CD4-positive, CD25-positive, alpha-beta regulatory T cell (primary cell): ENCODE results near the gene GMPR2. TPM values are rescaled to one million over a fixed set of nuclear protein-coding genes. Genes with fewer than 3 reads are reported as not detected.

ENCODE experiments used
- ATAC-seq, 2 donors: fragments of 150-1000 bp; cut with Tn5 transposase; one replicate each; pipeline ENCODE4 v1.10.0; 2021; ENCODE audit warnings: low read depth in 2 of 2, moderate number of reproducible peaks in 2 of 2, moderate library complexity in 1 of 2
- DNase-seq, 3 donors: peaks; one replicate each; pipeline versions ENCODE4 v3.0.0 to v3.0.0-alpha.2; 2012 to 2022; ENCODE audit warnings: mixed read lengths in 1 of 3
- H3K27ac ChIP-seq: one replicate; pipeline ENCODE4 v1.7.0; 2013; ENCODE audit warnings: mild to moderate bottlenecking, low read length; ENCODE audit not compliant: insufficient read depth, poor library complexity, severe bottlenecking
- H3K27me3 ChIP-seq: one replicate; pipeline ENCODE4 v1.7.0; 2013; ENCODE audit warnings: low read length; ENCODE audit not compliant: control insufficient read depth, insufficient read depth
- H3K36me3 ChIP-seq: one replicate; pipeline ENCODE4 v1.7.0; 2013; ENCODE audit warnings: mild to moderate bottlenecking, low read length, moderate library complexity; ENCODE audit not compliant: control insufficient read depth, insufficient read depth
- H3K4me1 ChIP-seq: 2 replicates; pipeline ENCODE4 v1.7.0; 2013; ENCODE audit warnings: mild to moderate bottlenecking, low read length; ENCODE audit not compliant: insufficient read depth, control insufficient read depth, poor library complexity, severe bottlenecking
- H3K4me3 ChIP-seq: one replicate; pipeline ENCODE4 v1.7.0; 2013; ENCODE audit warnings: low read depth, mild to moderate bottlenecking, low read length, moderate library complexity
- H3K9me3 ChIP-seq, 2 experiments: 1 replicate in 1 of 2; 2 replicates in 1 of 2; pipeline ENCODE4 v1.7.0; 2013; ENCODE audit warnings: low read length in 2 of 2, mild to moderate bottlenecking in 1 of 2, moderate library complexity in 1 of 2; ENCODE audit not compliant: control insufficient read depth in 2 of 2
- H3K27ac Mint-ChIP-seq, 3 donors: one replicate each; pipeline ENCODE4 v1.8.0; 2020 to 2022; ENCODE audit warnings: mild to moderate bottlenecking in 3 of 3, mixed read lengths in 3 of 3, moderate library complexity in 2 of 3
- H3K27me3 Mint-ChIP-seq: one replicate; pipeline ENCODE4 v1.8.0; 2022; ENCODE audit warnings: mild to moderate bottlenecking, mixed read lengths
- H3K36me3 Mint-ChIP-seq: one replicate; pipeline ENCODE4 v1.8.0; 2020; ENCODE audit warnings: mixed read lengths
- H3K4me1 Mint-ChIP-seq, 4 donors: one replicate each; pipeline ENCODE4 v1.8.0; 2020 to 2022; ENCODE audit warnings: mixed read lengths in 4 of 4, mild to moderate bottlenecking in 1 of 4
- H3K4me3 Mint-ChIP-seq, 4 donors: one replicate each; pipeline ENCODE4 v1.8.0; 2020 to 2022; ENCODE audit warnings: mild to moderate bottlenecking in 4 of 4, mixed read lengths in 4 of 4, moderate library complexity in 3 of 4
- H3K9me3 Mint-ChIP-seq, 7 donors: one replicate each; pipeline ENCODE4 v1.8.0; 2020 to 2022; ENCODE audit warnings: mixed read lengths in 7 of 7, mild to moderate bottlenecking in 3 of 7, moderate library complexity in 2 of 7
- polyA plus RNA-seq, 4 donors: library from polyadenylated mRNA; unstranded; fragments of 300-500 nt; fragmentation: Illumina TruSeq; gene quantifications; one replicate each; pipeline ENCODE4 v1.2.3, GENCODE V29; 2021
- total RNA-seq: library from RNA; stranded (reverse); gene quantifications from one replicate; pipeline ENCODE4 v1.2.3, GENCODE V29; 2022

The GMPR2 gene
- total and polyA plus RNA-seq, 5 donors from 2014 or later: 49.0 to 117 (median 111) TPM

- DNase-seq: no peak
- Mint-ChIP-seq H3K36me3 (no peaks in the 10 kb centered on the region), H3K27ac (peak overlapping the region in 2 of 3 donors; percentile 62 to 89), H3K9me3 (no peaks in the 10 kb centered on the region), H3K4me1 (peaks cover 19 to 59% (median 36%) of the 10 kb centered on the region in 4 donors), H3K27me3 (no peaks in the 10 kb centered on the region), H3K4me3 (no peak overlapping the region)
- H3K4me3 ChIP-seq: no peak overlapping the region
- H3K36me3 ChIP-seq: no peaks in the 10 kb centered on the region
- H3K9me3 ChIP-seq: no peaks in the 10 kb centered on the region
- H3K27me3 ChIP-seq: no peaks in the 10 kb centered on the region
- peaks cover 35% of the 10 kb centered on the region for H3K4me1 ChIP-seq
- no peak overlapping the region for H3K27ac ChIP-seq
- no peak for ATAC-seq
These were observed 44.3 kb downstream of the GMPR2 start for GRCh38 chr14:24277071-24277470.

DNA sequence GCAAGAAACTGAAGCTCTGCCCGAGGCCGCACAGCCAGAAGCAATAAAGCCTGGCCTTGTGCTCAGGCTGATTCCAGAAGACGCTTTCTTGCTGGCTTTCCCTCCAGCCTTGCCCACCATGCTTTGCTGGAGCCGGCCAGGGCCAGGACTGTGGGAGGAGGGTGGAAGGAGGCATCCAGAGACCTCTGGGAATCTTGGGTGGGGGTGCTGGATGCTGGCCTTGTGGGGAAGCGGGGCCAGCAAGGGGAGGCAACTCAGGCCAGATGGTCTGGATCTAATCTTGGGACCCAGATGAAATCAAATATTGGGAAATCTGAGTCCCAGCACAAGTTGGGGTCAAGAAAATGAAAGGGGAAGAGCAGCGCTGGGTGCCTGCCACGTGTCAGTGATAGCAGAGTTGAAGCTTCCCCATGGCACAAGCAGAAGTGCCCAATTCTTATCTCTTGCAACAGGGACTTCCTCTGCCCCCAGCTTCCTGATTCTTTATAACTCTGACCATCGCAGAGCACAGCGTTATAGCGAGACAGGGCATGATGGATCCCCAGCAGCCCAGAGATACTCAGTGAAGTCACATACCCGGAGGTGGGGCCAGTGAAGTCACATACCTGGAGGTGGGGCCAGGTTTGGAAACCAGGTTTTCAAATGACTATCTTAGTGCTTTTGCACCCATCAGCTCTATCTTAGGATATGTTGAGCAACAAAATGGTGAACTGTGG lies 45.0 kb downstream of the GMPR2 start:
- Mint-ChIP-seq H3K27ac (peak overlapping the region in 1 of 3 donors; percentile 34), H3K36me3 (no peaks in the 10 kb centered on the region), H3K4me3 (no peak overlapping the region), H3K4me1 (peaks cover 19 to 52% (median 30%) of the 10 kb centered on the region in 4 donors), H3K27me3 (no peaks in the 10 kb centered on the region), H3K9me3 (no peaks in the 10 kb centered on the region)
- no peaks in the 10 kb centered on the region for H3K27me3 ChIP-seq
- no peaks in the 10 kb centered on the region for H3K36me3 ChIP-seq
- H3K4me3 ChIP-seq: no peak overlapping the region
- DNase-seq: no peak
- no peaks in the 10 kb centered on the region for H3K9me3 ChIP-seq
- H3K4me1 ChIP-seq: peaks cover 28% of the 10 kb centered on the region
- H3K27ac ChIP-seq: no peak overlapping the region
- ATAC-seq: no peak

GRCh38 chr14:24278424-24278823 lies 45.7 kb downstream of the GMPR2 start:
- no peak overlapping the region for H3K27ac ChIP-seq
- H3K27me3 ChIP-seq: no peaks in the 10 kb centered on the region
- DNase-seq: no peak
- no peaks in the 10 kb centered on the region for H3K36me3 Mint-ChIP-seq
- no peaks in the 10 kb centered on the region for H3K9me3 Mint-ChIP-seq
- peak overlapping the region in 1 of 4 donors; percentile 20 for H3K4me3 Mint-ChIP-seq
- H3K36me3 ChIP-seq: no peaks in the 10 kb centered on the region
- no peaks in the 10 kb centered on the region for H3K9me3 ChIP-seq
- H3K4me1 ChIP-seq: peaks cover 26% of the 10 kb centered on the region
- H3K4me3 ChIP-seq: no peak overlapping the region
- H3K27me3 Mint-ChIP-seq: no peaks in the 10 kb centered on the region
- peaks cover 18 to 48% (median 28%) of the 10 kb centered on the region in 4 donors for H3K4me1 Mint-ChIP-seq
- H3K27ac Mint-ChIP-seq: peak overlapping the region; percentile 34 to 83 (median 76)
- ATAC-seq: no peak

GRCh38 chr14:24279301-24280186 lies 46.8 kb downstream of the GMPR2 start:
- no peaks in the 10 kb centered on the region for H3K27me3 ChIP-seq
- H3K4me1 Mint-ChIP-seq: peaks cover 8 to 37% (median 18%) of the 10 kb centered on the region in 4 donors
- H3K27me3 Mint-ChIP-seq: no peaks in the 10 kb centered on the region
- DNase-seq: peak in 2 of 3 donors; percentile 44 to 59
- H3K27ac ChIP-seq: peak overlapping the region; percentile 49
- no peaks in the 10 kb centered on the region for H3K36me3 Mint-ChIP-seq
- ATAC-seq: peak; percentile 63 to 67
- H3K4me3 ChIP-seq: no peak overlapping the region
- H3K36me3 ChIP-seq: no peaks in the 10 kb centered on the region
- H3K4me3 Mint-ChIP-seq: no peak overlapping the region
- H3K9me3 ChIP-seq: no peaks in the 10 kb centered on the region
- no peaks in the 10 kb centered on the region for H3K9me3 Mint-ChIP-seq
- peaks cover 15% of the 10 kb centered on the region for H3K4me1 ChIP-seq
- peak overlapping the region; percentile 76 to 84 (median 83) for H3K27ac Mint-ChIP-seq

- no peak for ATAC-seq
- H3K9me3 ChIP-seq: no peaks in the 10 kb centered on the region
- Mint-ChIP-seq H3K4me3 (no peak overlapping the region), H3K36me3 (no peaks in the 10 kb centered on the region), H3K4me1 (peaks cover 8 to 31% (median 16%) of the 10 kb centered on the region in 4 donors), H3K27me3 (no peaks in the 10 kb centered on the region), H3K9me3 (no peaks in the 10 kb centered on the region), H3K27ac (peak overlapping the region in 2 of 3 donors; percentile 55 to 83)
- DNase-seq: no peak
- H3K36me3 ChIP-seq: no peaks in the 10 kb centered on the region
- peaks cover 13% of the 10 kb centered on the region for H3K4me1 ChIP-seq
- no peaks in the 10 kb centered on the region for H3K27me3 ChIP-seq
- no peak overlapping the region for H3K27ac ChIP-seq
- H3K4me3 ChIP-seq: no peak overlapping the region
These were observed 48.2 kb downstream of the GMPR2 start for GRCh38 chr14:24280797-24281460.

- peaks cover 13% of the 10 kb centered on the region for H3K4me1 ChIP-seq
- no peak for ATAC-seq
These were observed 48.9 kb downstream of the GMPR2 start for GRCh38 chr14:24281636-24282035.

DNA sequence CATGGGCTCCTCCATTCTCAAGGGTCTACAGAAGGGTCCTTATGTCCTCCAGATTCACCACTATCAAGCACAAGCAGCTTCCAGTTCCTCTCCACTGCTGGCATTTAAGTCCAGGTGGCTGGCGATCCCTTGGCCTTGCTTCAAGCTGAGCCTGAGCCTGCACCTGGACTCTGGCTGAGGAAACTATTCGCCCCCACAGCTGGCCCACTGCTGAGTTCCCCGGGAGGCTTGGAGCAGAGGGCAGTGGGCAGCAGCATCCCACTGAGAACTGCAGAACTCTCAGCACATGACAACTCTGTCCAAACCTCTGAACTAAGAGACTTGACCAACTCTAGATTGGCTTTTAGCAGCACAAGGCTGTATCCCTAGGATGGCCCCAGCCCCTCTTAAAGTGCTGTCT lies 50.0 kb downstream of the GMPR2 start:
- ATAC-seq (no peak), DNase-seq (no peak)
- Mint-ChIP-seq H3K9me3 (no peaks in the 10 kb centered on the region), H3K27ac (peak overlapping the region in 1 of 3 donors; percentile 59), H3K4me1 (peaks cover 8 to 27% (median 14%) of the 10 kb centered on the region in 4 donors), H3K27me3 (no peaks in the 10 kb centered on the region), H3K4me3 (no peak overlapping the region), H3K36me3 (peaks cover 2% of the 10 kb centered on the region)
- H3K36me3 ChIP-seq: no peaks in the 10 kb centered on the region
- peaks cover 13% of the 10 kb centered on the region for H3K4me1 ChIP-seq
- no peak overlapping the region for H3K4me3 ChIP-seq
- no peak overlapping the region for H3K27ac ChIP-seq
- H3K9me3 ChIP-seq: no peaks in the 10 kb centered on the region
- H3K27me3 ChIP-seq: no peaks in the 10 kb centered on the region

More at GRCh38 chr14:24281636-24282035, 48.9 kb downstream of the GMPR2 start:
- Histone ChIP-seq H3K27ac (no peak overlapping the region), H3K27me3 (no peaks in the 10 kb centered on the region), H3K36me3 (no peaks in the 10 kb centered on the region), H3K9me3 (no peaks in the 10 kb centered on the region), H3K4me3 (no peak overlapping the region)
- Mint-ChIP-seq H3K4me3 (no peak overlapping the region), H3K9me3 (no peaks in the 10 kb centered on the region), H3K36me3 (no peaks in the 10 kb centered on the region), H3K27me3 (no peaks in the 10 kb centered on the region), H3K27ac (peak overlapping the region; percentile 21 to 55 (median 22)), H3K4me1 (peaks cover 8 to 31% (median 16%) of the 10 kb centered on the region in 4 donors)
- DNase-seq: no peak
